NAMALWA (cell line): ENCODE measurements around the gene OR52N2.
A peak's percentile ranks its signal among the peaks of the same experiment; 100 is the strongest.

ENCODE experiments used
- DNase-seq: peaks from one replicate; pipeline ENCODE4 v3.0.0-alpha.2; 2015; ENCODE audit warnings: low spot score

The OR52N2 gene

DNA sequence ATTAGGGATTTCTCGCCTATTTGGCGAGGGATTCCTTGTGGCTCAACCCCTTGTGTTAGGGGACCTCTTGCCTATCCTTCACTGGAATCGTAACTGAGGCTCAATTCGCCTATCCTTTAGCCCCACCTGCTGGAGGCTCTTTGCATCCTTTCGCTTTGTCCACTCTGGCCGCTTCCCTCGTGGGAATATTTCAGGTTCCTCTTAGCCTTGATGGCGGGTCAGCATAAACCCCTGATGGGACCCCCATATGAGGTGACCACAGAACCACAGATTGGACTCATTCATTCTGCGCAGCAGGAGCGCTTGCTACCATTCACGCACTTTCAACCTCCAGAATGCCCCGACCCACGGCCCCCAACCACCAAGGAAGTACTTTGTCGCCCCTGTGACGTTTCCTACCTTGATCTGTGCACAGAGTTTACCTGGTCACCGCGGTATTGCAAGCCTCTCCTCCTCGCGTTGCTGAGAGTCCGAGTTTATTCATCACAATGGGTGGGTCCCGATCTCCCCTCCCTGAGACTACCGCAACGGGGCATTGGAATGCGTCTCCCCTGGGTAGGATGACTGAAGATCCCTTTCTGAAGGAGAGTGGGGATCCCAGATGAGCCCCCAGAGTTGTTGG lies at the start of gene OR52N2:
Gene OR52N2 (plus strand): TSS at position 425 of the 622 bp plus-strand sequence. CDS start 11,412 bp downstream, outside the sequence.
- DNase-seq, result peak; percentile 77

DNA sequence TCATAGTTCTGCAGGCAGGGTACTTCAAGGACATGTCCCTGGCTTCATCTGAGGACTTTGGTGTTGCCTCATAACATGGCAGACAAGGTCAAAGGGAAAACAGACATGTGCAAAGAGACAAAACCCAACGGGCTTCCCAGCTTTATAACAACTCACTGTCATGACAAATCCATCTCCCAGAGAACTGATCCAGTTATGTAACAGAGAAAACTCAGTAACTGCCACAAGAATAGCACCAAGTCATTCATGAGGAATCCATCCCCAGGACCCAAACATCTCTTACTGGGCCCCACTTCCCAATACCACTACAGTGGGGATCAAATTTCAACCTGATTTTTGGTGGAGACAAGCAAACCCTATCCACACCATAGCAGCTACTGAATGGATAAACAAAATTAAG lies 41.7 kb upstream of the OR52N2 start:
- DNase-seq, result no peak

GRCh38 chr11:5783255-5783654 lies 25.5 kb upstream of the OR52N2 start, which contains the start of gene OR52N5:
Gene OR52N5 (minus strand): TSS chr11:5783355. CDS start chr11:5778634, 4,721 bp downstream.
- no peak for DNase-seq

GRCh38 chr11:5791165-5791564 lies 17.6 kb upstream of the OR52N2 start, which contains the start of gene OR52N1:
Gene OR52N1 (minus strand): TSS chr11:5791265. CDS start chr11:5788816, 2,449 bp downstream.
- no peak for DNase-seq

GRCh38 chr11:5796541-5796940 lies 12.2 kb upstream of the OR52N2 start:
- DNase-seq, result no peak

- DNase-seq, result no peak
Observed at GRCh38 chr11:5803982-5804381, 4.7 kb upstream of the OR52N2 start.

- no peak for DNase-seq
Observed at GRCh38 chr11:5807580-5807979, 1.1 kb upstream of the OR52N2 start.

- DNase-seq, result no peak
Observed at GRCh38 chr11:5809122-5809519, 397 bp downstream of the OR52N2 start.

- no peak for DNase-seq
Observed at GRCh38 chr11:5809905-5810795, 1.4 kb downstream of the OR52N2 start.

DNA sequence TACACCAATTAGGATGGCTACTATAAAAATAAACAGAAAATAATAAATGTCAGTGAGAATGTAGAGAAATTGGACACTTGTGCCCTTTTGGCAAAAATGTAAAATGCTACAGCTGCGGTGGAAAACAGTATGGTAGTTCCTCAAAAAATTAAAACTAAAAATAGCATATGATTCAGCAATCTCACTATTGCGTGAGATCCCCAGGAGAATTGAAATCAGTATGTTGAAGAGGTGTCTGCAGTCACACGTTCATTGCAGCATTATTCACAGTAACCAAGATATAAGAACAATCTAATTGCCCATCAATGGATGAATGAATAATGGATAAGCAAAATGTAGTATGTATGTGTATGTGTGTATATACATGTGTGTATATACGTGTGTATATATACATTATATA lies 6.8 kb downstream of the OR52N2 start:
- peak; percentile 24 for DNase-seq

GRCh38 chr11:5818245-5818886 lies 9.6 kb downstream of the OR52N2 start:
- no peak for DNase-seq

DNA sequence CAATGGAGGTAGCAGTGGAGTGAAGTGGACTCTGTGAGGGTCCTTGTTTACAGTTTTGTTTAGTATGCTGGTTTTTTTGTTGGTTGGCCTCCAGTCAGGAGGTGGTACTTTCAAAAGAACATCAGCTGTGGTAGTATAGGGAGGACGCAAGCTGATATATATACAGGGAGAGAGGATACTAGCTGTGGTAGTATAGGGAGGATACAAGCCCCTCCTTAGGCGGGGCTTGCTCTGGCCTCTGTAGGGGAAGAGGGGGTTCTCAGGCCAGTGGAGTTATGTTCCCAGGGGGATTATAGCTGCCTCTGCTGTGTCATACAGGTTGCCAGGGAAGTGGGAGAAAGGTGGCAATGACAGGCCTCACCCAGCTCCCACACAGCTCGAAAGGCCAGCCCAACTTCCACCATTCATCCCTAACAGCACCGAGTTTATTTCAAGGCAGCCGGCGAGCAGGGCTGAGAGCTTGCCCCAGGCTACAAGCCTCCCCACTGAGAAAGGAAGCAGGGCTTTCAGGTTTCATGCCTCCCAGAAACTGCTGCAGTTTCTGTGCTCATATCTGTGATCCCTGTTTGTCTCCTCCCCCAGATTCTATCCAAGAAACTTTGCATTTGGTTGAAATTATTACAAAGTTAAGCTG lies 22.6 kb downstream of the OR52N2 start:
- no peak for DNase-seq

GRCh38 chr11:5833446-5833845 lies 24.7 kb downstream of the OR52N2 start:
- DNase-seq, result no peak

GRCh38 chr11:5837695-5838094 lies 29.0 kb downstream of the OR52N2 start:
- no peak for DNase-seq

- no peak for DNase-seq
Observed at GRCh38 chr11:5841797-5842196, 33.1 kb downstream of the OR52N2 start, which contains the start of gene OR52E6. Gene OR52E6 (minus strand): TSS chr11:5841897. CDS start chr11:5841897, 0 bp downstream.

GRCh38 chr11:5846701-5847100 lies 38.0 kb downstream of the OR52N2 start:
- DNase-seq, result no peak

GRCh38 chr11:5847711-5848110 lies 39.0 kb downstream of the OR52N2 start:
- no peak for DNase-seq

DNA sequence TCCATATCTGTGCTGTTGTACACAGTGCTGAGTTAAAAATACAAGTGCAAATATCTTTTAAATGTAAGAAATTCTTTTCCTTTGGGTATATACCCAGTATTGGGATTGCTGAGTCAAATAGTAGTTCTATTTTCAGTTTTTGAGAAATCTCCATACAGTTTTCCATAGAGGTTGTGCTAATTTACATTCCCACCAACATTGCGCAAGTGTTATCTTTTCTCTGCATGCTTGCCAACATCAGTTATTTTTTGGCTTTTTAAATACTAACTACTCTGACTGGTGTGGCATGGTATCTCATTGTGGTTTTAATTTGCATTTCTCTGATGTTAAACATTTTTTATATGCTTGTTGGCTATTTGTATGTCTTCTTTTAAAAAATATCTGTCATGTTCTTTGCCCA lies 42.3 kb downstream of the OR52N2 start:
- DNase-seq, result no peak

- DNase-seq, result no peak
Observed at GRCh38 chr11:5857590-5857989, 48.9 kb downstream of the OR52N2 start, which contains the start of gene OR52E8. Gene OR52E8 (minus strand): TSS chr11:5857690. CDS start chr11:5857690, 0 bp downstream.

DNA sequence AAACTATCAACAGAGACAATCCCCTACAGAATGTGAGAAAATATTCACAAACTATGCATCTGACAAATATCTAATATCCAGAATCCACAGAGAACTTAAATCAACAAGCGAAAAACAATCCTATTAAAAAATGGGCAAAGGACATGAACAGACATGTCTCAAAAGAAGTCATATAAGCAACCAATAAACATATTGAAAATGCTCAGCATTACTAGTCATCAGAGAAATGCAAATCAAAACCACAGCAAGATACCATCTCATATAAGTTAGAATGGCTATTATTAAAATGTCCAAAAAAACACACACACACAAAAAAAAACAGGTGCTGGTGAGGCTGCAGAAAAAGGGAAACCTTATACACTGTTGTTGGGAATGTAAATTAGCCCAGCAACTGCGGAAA lies 57.1 kb downstream of the OR52N2 start:
- DNase-seq, result no peak
